Panc1 (cell line): ENCODE measurements around the gene DAB2.

Experiments used
- CTCF ChIP-seq: fragments of 450-650 bp; IDR thresholded peaks from 2 replicates; pipeline ENCODE4 v1.5.1; 2017; ENCODE audit warnings: mild to moderate bottlenecking
- POLR2AphosphoS5 ChIP-seq: IDR thresholded peaks from 2 replicates; pipeline ENCODE4 v1.6.1; 2012; ENCODE audit warnings: mild to moderate bottlenecking, low read depth, low read length, moderate library complexity
- REST ChIP-seq, 2 experiments: IDR thresholded peaks; 2 replicates each; pipeline ENCODE4 v1.6.1; 2011 to 2012; ENCODE audit warnings: low read depth in 2 of 2, control low read depth in 1 of 2, low read length in 1 of 2, mild to moderate bottlenecking in 1 of 2, moderate library complexity in 1 of 2; ENCODE audit not compliant: insufficient read depth in 1 of 2
- SIN3A ChIP-seq: IDR thresholded peaks from 2 replicates; pipeline ENCODE4 v1.6.1; 2012; ENCODE audit warnings: low read depth, mild to moderate bottlenecking, low read length, moderate library complexity, borderline replicate concordance; ENCODE audit not compliant: insufficient read depth

- TF ChIP-seq CTCF (no peak), REST (IDR thresholded peaks at IDR 0.05; ENCODE audit: insufficient read depth in 1 of 2, low read depth in 2 of 2, low read length in 1 of 2) (no peak), SIN3A (no peak), POLR2AphosphoS5 (no peak)
These were observed 1.9 kb upstream of the DAB2 start for GRCh38 chr5:39426746-39427105.
